Kidney (tissue), 14 donors: ENCODE data around the gene MXRA7. TPM values are rescaled to one million over a fixed set of nuclear protein-coding genes. Genes with fewer than 3 reads are reported as not detected.

ENCODE experiments used
- DNase-seq, 5 donors: peaks; one replicate each; pipeline ENCODE4 v3.0.0-alpha.2; 2013 to 2020
- FAIRE-seq: peaks from 2 replicates; lab custom pipeline; 2012; peaks lifted over from hg19 to GRCh38; lab: Jason Lieb, UNC
- H3K27ac ChIP-seq, 2 donors: one replicate each; pipeline ENCODE4 v1.7.0; 2013; ENCODE audit warnings: low read depth in 2 of 2, low read length in 2 of 2, inconsistent platforms in 1 of 2
- H3K27me3 ChIP-seq: one replicate; pipeline ENCODE4 v1.7.1; 2013; ENCODE audit warnings: low read length, inconsistent platforms; ENCODE audit not compliant: control insufficient read depth, insufficient read depth
- H3K36me3 ChIP-seq, 3 donors: one replicate each; pipeline versions ENCODE4 v1.7.0 to v1.7.1; 2013; ENCODE audit warnings: low read length in 3 of 3, control low read depth in 1 of 3, inconsistent platforms in 1 of 3; ENCODE audit not compliant: insufficient read depth in 3 of 3, control insufficient read depth in 2 of 3
- H3K4me1 ChIP-seq, 3 donors: one replicate each; pipeline versions ENCODE4 v1.7.0 to v1.7.1; 2013; ENCODE audit warnings: low read length in 3 of 3, inconsistent platforms in 1 of 3, low read depth in 1 of 3; ENCODE audit not compliant: control insufficient read depth in 2 of 3, insufficient read depth in 2 of 3
- H3K4me3 ChIP-seq, 3 donors: one replicate each; pipeline versions ENCODE4 v1.7.0 to v1.8.1; 2013; ENCODE audit warnings: low read length in 3 of 3, control low read depth in 1 of 3, inconsistent platforms in 1 of 3
- H3K9ac ChIP-seq, 3 donors: one replicate each; pipeline versions ENCODE4 v1.7.0 to v1.7.1; 2013; ENCODE audit warnings: low read length in 3 of 3, control low read depth in 1 of 3, inconsistent platforms in 1 of 3
- H3K9me3 ChIP-seq, 3 donors: one replicate each; pipeline versions ENCODE4 v1.7.0 to v1.7.1; 2013; ENCODE audit warnings: low read length in 3 of 3, control low read depth in 1 of 3, inconsistent platforms in 1 of 3; ENCODE audit not compliant: control insufficient read depth in 2 of 3, insufficient read depth in 1 of 3
- intact Hi-C: fragments of 100-400 bp; cut with DNase I; formaldehyde crosslinking; loops from one replicate; pipeline ENCODE4 v1.11.1; 2022
- polyA plus RNA-seq: library from polyadenylated mRNA; stranded (reverse); fragments of 350-450 nt; fragmentation: Illumina TruSeq; extraction: RNeasy Lipid Tissue Mini Kit (QIAGEN cat#74804); gene quantifications from one replicate; pipeline ENCODE4 v1.2.3, GENCODE V29; 2014; ENCODE audit warnings: low read depth, low replicate concordance; ENCODE audit not compliant: insufficient read depth
- total RNA-seq: library from RNA; stranded (reverse); fragmentation: NEBNext Ultra II Directional; extraction: Animal tissue kit (Norgen Biotek cat#: 25700); gene quantifications from one replicate; pipeline ENCODE4 v1.2.1, GENCODE V29; 2021
- TF ChIP-seq, protein P1 (sequence below): IDR thresholded peaks from 3 replicates; pipeline ENCODE4 v1.5.1; 2012; ENCODE audit warnings: mild to moderate bottlenecking, moderate library complexity, borderline replicate concordance; ENCODE audit not compliant: insufficient read depth; ENCODE audit errors: extremely low read depth
- donor health status: control.
- donor health status: control.
- donor health status: control.
- donor health status: control.
- donor health status: control.
- donor health status: DM: yes; HTN: yes; CAD: no.
- donor health status: Normal renal cell carcinoma (clear cell type).

MXRA7 gene
- total and polyA plus RNA-seq, 2 donors from 2014 or later: 72.4 to 130 TPM

DNA sequence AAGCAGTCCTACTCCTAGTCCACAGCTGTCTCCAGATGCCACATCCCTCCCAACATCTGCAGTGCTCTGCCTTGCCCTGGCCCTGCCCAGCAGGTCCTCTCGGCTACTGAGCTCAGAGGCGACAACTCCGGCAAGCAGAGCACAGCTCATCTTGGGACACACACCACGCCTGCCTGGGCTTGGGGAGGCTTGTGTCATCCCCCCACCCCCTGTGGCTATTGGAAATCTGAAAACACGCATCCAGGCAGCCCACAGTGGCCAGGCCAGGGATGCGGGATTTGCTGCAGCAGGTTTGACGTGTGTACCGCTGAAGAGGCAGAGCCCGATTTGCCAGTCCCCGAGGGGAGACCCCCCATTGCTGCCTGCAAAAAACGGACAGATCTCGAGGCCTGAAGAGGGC, 25.4 kb downstream of the MXRA7 start:
- H3K27me3 ChIP-seq: no peaks in the 10 kb centered on the region
- no peaks in the 10 kb centered on the region for H3K9me3 ChIP-seq
- H3K9ac ChIP-seq: no peak overlapping the region
- TF ChIP-seq, protein P1, sequence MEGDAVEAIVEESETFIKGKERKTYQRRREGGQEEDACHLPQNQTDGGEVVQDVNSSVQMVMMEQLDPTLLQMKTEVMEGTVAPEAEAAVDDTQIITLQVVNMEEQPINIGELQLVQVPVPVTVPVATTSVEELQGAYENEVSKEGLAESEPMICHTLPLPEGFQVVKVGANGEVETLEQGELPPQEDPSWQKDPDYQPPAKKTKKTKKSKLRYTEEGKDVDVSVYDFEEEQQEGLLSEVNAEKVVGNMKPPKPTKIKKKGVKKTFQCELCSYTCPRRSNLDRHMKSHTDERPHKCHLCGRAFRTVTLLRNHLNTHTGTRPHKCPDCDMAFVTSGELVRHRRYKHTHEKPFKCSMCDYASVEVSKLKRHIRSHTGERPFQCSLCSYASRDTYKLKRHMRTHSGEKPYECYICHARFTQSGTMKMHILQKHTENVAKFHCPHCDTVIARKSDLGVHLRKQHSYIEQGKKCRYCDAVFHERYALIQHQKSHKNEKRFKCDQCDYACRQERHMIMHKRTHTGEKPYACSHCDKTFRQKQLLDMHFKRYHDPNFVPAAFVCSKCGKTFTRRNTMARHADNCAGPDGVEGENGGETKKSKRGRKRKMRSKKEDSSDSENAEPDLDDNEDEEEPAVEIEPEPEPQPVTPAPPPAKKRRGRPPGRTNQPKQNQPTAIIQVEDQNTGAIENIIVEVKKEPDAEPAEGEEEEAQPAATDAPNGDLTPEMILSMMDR: no peak
- no peak overlapping the region for H3K4me3 ChIP-seq
- H3K4me1 ChIP-seq: peaks cover 0 to 6% (median 0%) of the 10 kb centered on the region in 3 donors
- no peak overlapping the region for H3K27ac ChIP-seq
- peaks cover 0 to 7% (median 0%) of the 10 kb centered on the region in 3 donors for H3K36me3 ChIP-seq
- peak in 1 of 5 donors; percentile 60 for DNase-seq
- FAIRE-seq: no peak
- intact Hi-C loops: no loop called here

DNA sequence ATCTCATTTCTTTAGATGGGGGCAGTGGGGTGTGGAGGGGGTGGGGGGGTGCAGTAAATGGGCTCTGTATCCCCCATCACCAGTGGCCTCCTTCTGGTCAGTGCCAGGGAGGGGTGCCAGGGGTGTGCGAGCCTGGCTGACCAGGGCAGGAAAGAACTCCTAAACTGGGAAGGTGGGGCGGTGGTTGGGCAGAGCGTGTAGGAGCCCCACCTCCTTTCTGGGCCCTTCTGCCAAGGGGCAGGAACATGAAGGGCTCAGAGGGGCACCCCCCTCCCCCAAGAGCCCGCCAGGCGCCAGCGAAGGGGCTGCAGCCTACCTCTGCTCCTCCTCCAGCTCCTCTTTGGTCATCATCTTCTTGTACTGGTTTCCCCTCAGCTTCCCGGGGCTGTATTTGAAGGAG, 26.0 kb downstream of the MXRA7 start:
- H3K4me1 ChIP-seq: peaks cover 0 to 6% (median 0%) of the 10 kb centered on the region in 3 donors

GRCh38 chr17:76683921-76684745, 26.6 kb downstream of the MXRA7 start:
- FAIRE-seq: no peak
- Histone ChIP-seq H3K9me3 (no peaks in the 10 kb centered on the region), H3K4me1 (peaks cover 0 to 6% (median 0%) of the 10 kb centered on the region in 3 donors), H3K27me3 (no peaks in the 10 kb centered on the region), H3K27ac (no peak overlapping the region), H3K4me3 (no peak overlapping the region), H3K9ac (no peak overlapping the region), H3K36me3 (peaks cover 0 to 7% (median 0%) of the 10 kb centered on the region in 3 donors)
- intact Hi-C loops: no loop called here
- TF ChIP-seq, protein P1: no peak
- DNase-seq: peak in 1 of 5 donors; percentile 66

More for the DNA sequence above, 26.0 kb downstream of the MXRA7 start:
- no peak overlapping the region for H3K9ac ChIP-seq
- peak in 1 of 5 donors; percentile 51 for DNase-seq
- H3K36me3 ChIP-seq: peaks cover 0 to 7% (median 0%) of the 10 kb centered on the region in 3 donors
- H3K4me3 ChIP-seq: no peak overlapping the region
- intact Hi-C loops: no loop called here
- H3K9me3 ChIP-seq: no peaks in the 10 kb centered on the region
- TF ChIP-seq, protein P1: no peak
- H3K27me3 ChIP-seq: no peaks in the 10 kb centered on the region
- no peak for FAIRE-seq
- no peak overlapping the region for H3K27ac ChIP-seq
